Stimulated activated CD8-positive, alpha-beta memory T cell treated with anti-CD3 and anti-CD28 coated beads, Interleukin-2, amount 100 ng/mL, for 48 hours (primary cell): Measurements from ENCODE around the gene FANCI.

Experiments
- DNase-seq, 2 donors: peaks; one replicate each; pipeline ENCODE4 v3.0.0-alpha.2; 2020; ENCODE audit warnings: low read depth in 2 of 2

FANCI gene

DNA sequence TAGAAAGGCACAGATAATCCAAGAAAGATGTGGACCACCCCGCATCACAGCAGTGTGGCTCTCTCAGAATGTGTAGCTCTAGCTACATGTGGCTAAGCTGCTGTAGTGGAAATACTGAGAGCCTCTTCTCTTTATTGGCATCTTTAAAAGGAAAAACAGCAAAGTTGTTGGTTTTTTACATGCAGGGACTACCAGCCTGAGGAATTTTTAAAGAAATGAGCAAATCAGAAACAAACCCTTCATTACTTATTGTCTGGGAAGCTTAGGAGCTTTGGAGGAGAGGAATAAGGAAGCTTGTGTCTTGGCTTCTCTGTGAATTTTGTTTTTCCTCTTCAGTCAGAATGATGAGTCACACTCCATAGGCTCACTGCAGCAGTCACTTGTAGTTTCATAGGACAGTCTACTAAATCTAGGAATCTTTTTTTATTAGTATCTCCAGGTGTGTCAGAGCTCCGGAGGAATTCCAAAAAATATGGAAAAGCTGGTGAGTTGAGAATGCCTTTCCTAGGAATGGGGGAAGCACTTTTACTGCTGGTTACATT is 63.3 kb downstream of the FANCI start:
- no peak for DNase-seq

DNA sequence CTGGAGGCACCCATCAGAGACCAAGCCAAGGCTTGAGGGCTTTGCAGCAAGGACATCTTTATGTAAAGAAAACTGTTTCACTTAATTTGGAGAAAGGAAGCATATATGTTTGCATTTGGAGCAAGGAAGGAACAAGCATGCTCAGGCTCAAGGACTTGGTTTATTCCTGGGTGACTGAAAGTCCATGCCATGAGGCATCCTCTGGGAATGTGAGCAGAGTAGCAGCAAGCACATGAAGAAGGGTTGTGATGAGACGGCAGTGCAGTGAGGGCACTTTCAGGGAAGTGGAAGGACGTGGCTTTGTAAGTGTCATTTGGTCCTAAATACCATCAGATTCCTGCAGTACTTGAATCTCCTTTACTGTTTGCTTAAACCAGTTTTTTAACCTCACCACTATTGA is 64.0 kb downstream of the FANCI start:
- no peak for DNase-seq

DNA sequence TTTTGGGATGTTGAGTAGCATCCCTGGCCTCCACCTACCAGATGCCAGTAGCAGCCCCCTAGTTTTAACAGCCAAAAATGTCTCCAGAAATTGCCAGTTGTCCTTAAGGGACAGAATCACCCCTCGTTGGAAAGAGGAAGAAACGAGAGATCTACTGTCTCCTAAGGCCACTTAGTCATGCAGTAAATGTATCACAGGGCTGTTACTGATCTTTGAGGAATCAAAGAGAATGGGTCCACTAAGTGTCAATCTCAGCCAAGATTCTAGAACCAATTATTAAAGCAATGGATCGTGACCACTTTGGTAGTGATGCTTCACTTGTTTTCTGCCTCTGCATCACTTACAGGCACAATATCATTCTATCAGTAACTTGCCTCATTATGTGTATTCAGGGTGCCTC is 64.5 kb downstream of the FANCI start:
- DNase-seq = no peak

DNA sequence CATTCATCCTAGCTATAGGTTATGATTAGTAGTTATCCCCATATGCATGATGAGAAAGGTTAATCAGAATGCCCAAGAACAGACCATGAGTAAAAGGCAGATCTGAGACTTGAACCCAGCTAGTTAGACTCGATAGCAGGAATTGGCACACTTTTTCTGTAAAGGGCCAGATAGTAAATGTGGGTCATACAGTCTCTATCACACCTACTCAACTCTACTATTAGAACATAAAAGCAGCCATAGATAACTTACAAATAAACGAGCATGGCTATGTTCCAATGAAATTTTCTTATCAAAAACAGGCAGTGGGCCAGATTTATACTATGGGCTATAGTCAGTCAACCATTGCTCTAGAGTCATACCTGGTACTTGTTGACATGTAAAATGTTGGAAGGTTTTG is 66.2 kb downstream of the FANCI start:
- DNase-seq = no peak

DNA sequence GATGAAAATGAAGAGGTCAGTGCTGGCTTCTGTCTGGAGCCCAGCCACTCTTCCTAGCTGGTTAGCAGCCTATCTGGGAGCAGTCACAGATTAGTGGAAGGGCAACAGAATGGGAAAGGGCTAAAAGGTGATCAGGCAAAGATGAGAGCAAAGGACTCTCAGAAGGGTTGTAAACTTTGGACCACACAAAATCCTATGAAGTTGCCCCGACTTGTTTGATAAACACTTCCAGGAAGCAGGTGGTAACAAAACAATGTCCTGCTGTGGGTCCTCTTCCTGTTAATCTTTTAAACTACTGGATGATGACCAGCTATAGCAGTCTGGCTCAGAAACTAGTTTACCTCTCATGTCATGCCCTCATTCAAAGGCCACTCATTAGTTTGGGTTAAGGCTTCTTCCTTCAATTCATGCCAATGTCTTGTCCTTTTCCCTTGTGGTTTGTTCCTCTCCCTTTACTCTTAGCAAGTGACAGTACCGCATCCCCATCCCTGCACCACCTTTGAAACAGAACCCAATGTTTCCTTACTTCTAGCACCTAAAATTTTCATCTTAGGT is 71.7 kb downstream of the FANCI start:
- no peak for DNase-seq

DNA sequence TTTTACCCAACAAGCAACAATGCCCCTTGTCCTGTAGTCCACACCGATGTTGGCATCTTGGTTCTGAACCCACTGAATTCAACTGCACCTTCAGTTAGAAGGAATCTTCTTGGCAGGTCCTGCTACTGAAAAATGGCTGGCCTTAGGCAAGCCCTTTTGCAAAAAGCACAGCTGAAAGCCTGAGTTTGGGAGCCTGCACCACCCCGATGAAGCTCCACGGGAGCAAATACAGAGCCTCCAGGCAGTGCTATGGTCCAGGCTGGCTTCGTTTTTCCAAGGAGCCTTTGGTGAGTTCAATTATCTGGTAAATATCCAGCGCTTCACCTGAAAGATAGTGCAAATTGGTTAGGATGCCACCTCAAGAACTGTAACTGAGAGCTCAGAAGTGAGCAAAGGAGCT is 72.7 kb downstream of the FANCI start:
- no peak for DNase-seq

DNA sequence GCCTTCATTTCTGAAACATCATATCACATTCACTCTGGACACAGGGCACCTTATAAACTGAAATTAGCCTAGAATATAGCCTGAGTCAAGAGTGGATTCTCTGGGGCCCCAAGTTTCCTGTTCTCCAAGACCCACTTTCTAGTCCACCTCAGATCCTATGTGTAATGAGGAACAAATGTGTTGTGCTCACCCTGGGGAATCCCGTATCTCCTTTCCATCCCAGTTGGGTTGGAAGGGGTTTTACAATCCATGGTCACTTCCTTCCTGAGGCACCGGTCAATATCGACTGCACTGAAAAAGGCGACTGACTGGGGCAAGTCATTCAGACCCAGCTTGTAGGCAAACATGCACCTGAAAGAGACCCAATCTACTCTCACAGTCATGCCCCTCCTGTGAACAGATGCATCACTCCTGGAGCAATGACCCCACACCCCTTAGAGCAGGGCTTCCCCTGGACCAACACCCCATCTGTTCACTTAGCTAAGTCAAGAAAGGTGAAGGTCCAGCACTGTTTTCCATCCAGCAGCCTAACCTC is 73.5 kb downstream of the FANCI start:
- DNase-seq = no peak

DNA sequence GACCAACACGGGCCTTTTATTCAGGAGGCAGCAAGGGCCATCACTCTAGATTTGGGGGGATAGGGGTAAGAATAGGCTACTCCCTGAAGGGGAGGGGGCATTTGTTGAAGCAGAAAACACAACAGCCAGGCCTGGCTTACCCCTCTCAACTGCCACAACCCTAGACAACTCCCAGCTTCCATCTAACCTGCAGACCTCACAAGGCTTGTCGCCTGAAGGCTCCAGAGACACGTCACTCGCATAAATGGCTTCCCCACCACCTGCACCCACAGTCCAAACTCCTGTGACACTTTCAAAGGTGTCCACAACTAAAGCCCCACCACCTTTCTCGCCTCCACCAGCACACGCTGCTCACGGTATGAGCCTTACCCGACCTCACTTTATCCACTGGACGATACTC is 75.9 kb downstream of the FANCI start:
- no peak for DNase-seq

DNA sequence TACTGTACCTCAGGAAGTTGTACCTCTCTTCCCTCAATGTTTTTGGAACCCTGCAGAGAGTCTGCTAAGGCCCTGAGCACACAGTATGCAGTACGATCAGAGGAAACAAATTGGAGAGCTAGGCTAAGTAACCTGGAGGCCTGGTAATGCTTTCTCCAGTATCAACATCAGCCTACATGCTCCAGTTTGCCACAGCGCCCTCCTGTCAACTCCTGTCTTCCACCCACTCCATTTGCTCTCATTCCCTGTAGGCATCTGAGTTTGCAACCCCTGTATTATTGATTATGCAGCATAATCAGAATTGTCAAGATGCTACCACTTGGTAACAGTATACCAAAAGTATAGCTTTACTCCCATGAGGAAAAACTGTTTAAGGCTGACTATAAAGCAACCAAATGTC is 76.4 kb downstream of the FANCI start:
- no peak for DNase-seq

DNA sequence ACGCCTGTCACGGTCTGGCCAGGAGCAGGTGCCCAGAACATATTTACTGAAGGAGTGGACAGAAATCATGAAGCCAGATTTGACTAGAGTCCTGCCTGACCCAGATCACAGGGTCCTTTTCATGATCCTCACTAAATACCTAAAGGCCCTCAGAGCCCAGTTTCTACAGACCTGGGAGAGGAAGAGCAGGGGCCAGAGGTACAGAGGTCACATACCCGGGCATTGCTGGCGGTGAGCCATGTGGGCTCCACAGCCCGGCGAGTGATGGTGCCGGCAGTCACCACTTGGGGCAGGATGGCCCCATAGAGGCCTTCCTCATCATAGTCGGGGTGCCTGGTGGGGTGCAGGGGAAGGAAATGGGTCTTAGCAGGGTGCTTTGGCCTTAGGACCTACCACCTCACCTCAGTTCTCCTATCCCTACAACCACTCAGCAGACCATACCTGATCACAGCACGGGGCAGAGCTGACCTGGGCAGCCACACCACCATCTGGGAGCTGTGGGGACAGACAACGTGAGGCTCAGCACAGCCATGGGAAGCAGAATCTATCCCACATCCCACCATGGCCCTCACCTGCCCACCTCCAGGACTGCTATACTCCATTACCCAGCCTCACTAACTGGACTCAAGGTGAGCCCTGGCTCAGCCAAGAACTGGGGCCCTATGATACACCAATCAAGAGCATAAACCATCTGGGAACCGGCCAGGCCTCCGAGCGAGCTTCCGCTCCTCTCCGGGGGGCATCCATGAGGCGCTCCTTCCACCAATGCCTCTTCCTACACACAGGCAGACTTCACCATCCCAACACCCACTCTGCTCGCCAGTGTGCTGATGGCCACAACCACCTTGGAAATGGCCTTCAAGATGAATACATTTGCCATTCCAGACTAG is 78.0 kb downstream of the FANCI start:
- no peak for DNase-seq

DNA sequence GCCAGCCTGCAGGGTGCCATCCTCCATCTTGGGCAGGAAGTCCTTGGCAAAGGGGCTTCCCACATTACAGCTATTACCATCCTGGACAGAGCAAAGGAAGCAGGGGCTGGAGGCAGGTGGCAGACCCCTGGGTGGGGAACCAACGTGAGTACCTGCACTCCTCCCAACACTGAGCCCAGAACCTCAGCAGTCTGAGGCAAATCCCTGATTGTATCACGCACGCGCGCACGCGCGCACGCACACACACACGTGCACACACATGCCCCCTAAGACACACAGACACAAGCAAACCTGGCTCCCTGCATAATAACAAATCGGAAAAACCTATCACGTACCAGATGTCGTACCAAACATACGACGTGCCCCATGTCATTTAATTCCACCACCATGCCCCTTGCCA is 79.0 kb downstream of the FANCI start:
- DNase-seq = no peak

DNA sequence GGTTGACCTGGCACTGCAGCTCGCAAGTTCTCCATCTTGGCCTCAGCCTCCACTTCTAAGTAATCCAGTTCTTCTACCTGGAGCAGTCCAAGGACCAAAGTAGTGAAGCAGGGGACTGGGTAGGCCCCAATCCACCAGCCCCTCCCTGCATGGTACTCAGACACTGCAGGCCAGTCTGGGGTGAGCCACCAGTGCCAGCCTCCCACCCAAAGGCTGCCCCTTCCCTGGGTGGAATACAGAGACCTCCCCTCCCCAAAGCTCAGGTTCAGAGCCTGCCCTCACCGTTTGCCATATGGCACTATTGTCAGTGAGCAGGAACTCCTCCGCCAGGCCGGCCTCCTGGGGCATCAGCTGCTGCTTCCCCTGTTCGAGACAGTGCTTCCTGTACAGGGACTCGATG is 80.0 kb downstream of the FANCI start:
- DNase-seq = no peak

DNA sequence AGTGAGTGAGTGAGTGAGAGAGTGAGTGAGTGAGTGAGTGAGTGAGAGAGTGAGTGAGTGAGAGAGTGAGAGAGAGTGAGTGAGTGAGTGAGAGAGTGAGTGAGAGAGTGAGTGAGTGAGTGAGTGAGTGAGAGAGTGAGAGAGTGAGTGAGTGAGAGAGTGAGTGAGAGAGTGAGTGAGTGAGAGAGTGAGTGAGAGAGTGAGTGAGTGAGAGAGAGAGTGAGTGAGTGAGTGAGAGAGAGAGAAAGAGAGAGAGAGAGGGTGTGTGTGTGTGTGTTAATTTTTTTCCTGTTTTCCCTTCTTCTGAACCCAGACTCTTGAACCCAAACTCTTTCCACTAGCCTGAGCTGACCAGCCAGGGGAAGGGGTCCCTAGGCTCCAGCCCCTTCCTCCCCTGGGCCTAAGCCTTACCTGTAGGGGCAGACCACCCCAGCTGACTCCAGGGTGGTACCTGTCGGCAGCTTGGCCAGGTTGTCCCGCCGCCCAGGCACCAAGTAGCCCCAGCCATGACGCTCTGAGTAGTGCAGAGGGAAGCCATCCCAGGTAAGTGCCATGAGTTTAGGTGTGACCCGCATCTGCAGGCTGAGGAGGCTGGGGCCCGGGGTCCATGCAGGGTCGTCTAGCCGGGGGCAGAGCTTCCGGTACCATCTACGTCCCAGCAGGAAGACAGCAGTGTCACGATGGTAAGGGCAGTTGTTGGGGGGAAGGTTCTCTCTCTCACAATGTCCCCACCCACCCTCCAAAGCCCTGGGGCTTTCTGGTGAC is 81.4 kb downstream of the FANCI start:
- DNase-seq = no peak

DNA sequence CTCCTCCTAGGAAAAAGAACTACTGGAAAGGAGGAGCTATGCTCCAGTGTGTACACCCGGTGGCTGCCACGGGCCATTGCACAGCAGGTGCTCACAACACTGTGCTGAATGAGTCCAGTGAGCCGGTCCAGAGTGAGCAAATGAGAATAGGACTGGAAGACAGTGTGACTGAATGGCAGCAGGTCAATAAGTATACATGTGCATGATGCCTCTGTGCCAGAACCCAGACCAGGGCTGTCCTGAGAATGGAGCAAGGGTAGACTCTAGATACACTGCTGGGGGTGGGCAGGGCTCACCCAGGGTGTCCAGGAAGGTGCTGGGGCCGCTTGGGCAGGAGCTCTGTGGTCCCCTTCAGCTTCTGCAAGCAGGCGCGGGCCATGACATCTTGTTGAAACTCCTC is 82.5 kb downstream of the FANCI start:
- no peak for DNase-seq

DNA sequence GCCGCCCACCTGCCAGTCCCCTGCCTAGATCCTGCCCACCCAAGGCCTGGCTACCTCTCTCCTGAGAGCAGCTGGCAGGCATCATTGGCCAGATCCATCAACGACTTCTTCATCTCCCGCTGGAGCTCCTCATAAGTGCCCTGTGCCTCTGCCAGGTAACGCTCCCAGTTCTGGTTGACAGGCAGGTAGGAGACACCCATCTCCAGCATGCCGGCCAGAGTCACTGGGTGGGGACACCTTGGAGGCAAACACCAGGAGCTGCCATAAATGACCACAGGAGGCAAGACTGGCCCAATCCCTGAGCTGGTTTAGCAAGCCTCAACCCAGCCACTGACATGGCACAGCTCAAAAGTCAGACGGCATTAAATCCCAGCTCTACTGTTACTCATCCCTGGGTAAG is 83.3 kb downstream of the FANCI start:
- no peak for DNase-seq

DNA sequence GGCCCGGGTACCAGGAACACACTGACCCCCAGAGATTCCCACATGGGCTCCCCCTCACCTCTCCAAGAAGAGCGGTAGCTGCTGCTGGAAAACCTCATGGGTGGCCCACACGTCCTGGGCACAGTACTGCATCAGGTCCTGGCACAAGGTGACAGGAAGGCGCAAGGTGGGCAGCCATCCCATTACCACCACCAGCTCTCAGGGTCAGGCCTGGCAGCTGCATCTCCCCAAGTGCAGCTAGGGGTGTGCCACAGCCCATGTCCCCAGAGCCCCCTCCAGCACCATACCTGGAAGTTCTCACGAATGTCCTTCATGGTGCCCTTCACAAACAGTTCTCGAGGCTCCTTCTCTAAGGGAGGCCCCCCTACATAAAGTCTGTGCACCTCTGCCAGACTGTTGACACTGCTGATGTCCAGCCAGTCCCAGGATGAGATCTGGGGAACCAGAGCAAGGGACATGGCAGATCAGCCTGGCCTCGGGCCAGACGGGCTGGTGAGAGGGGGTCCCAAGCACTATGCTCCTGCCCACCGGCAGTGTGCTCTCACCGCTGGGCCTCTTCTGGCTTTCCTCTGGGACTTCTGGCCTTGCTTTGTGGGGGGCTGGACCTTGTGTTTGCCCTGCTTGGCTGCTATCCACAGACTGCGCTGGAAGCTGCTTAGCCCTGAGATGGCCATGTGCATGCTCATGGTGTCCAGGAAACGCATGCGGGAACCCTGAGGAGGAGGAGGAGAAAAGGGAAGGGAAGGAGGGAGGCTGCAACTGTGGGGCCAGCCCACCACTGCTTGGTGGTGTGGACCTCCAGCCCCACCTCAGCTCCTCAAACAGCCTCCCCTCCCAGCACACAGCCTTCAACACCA is 84.8 kb downstream of the FANCI start:
- no peak for DNase-seq

DNA sequence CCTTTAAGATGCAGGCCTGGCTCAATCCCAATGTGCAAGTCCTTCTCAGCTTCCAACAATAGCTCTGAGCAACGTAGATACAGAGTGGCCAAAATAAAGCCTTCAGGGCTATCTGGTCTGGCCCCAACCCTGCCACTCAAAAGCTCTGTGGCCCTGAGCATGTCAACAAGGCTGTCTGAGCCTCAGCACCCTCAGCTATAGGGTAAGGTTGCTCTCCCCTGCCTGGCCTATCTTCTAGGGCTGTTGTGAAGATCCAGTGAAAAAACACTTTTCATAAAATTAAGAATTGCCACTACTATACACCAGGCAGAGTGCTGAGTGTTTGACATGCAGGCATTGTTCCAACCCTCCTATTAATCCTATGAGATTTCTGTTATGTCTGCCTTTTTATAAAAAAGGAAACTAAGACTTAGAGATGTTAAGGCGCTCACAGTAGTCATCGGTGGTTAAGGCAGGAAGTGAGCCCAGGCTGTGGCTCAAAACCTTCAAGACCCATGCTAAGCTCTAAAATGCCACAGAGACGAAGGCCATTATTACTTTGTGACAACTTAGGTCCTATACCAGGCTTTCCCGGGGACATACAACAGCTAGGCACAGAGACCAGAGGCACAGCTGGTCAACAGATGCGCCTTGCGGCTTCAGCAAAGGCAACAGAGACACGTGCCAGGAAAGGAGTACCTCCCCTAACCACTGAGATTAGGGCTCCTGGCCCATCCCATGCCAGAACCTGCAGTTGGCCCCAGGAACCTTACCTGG is 85.7 kb downstream of the FANCI start:
- DNase-seq = no peak

DNA sequence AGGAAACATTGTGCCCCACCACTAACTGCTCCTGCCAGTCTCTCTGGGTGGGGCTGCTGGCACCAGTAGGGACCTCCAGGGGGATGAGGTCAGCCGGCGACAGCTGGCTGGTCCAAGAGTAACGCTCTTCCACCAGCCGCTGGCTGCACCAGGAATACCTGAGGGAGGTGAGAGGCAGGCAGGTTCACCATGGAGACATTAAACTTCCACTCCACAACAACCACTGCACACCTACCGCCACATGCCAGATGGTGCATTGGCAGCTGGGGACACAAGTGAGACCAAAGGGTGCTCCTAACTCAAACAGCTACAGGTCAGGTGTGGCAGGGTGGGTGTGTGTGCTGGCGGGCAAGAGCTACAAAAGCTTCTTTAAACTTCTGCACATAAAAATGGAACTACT is 86.3 kb downstream of the FANCI start:
- no peak for DNase-seq

DNA sequence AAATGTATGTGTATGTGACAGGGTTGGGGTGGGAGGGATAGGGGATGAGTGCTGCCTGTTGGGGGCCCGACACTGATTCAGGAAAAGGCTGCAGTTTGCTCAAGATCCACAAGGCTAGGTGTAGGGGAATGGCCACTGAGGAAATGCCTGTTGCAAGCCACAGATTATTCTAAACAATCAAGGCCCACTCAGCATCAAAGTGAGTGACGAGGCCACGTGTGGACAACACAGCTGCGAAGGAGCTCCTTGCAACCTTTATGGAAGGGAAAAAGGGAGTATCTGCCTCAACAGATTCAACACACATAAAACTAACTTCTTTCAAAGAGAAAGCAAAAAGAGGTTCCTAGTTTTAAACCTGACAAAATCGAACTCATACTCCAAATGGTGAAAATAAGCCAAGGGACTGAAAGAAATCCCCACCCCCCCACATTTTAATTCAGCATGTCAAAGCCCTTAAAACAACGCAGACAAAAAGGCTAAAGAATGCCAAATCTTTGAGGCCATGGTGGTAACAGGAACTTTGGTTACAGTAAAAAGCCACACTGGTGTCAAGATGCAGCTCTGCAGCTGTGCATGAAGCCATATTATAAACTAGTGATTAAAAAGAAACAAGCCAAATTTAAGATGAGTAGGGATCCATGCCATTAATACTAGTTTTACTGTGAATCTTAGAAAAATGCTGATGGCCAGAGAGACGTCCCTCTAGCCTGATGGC is 87.3 kb downstream of the FANCI start:
- DNase-seq = no peak

DNA sequence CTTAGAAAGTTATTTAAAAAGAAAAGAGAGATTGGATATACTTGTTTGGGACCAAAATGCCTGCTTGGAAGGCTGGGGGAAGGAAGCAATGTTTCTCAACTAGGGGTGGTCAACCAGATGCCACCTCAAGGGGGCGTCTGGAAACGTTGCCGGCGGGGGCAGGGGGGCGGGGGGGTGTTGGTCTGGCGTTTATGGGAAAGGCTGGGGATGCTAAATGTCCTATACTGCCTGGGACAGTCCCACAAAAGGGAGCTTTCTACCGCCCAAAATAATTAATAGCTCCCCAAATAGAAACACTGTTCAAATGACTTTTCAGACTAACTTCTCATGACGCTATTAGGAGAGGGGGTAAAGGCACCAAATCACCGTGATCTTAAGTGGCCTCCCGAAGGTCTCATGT is 88.7 kb downstream of the FANCI start:
- DNase-seq = no peak
